ENCODE measurements around the gene HS3ST1. TPM values are rescaled to one million over a fixed set of nuclear protein-coding genes. Genes with fewer than 3 reads are reported as not detected.

The HS3ST1 gene
- total RNA-seq, 2 experiments from 2014 or later, result not detected

- no peaks in the 10 kb centered on the region for H3K4me1 Mint-ChIP-seq (ENCODE audit: low read depth)
- CTCF ChIA-PET, result no interaction called here
- no peaks in the 10 kb centered on the region for H3K36me3 Mint-ChIP-seq (ENCODE audit: low read depth)
- DNase-seq, result no peak
- intact Hi-C loops (cut with micrococcal nuclease), result no loop called here
- no peak for ATAC-seq
- TF ChIP-seq CTCF (IDR thresholded peaks at IDR 0.05), result no peak
- H3K4me3 Mint-ChIP-seq, result no peak overlapping the region
- POLR2A ChIA-PET, result no interaction called here
- H3K9me3 Mint-ChIP-seq, result no peaks in the 10 kb centered on the region
- no peak overlapping the region for H3K27ac Mint-ChIP-seq
- peaks cover 17% of the 10 kb centered on the region for H3K27me3 Mint-ChIP-seq
Measured at GRCh38 chr4:11365039-11365438, 63.7 kb downstream of the HS3ST1 start.

- POLR2A ChIA-PET, result no interaction called here
- Mint-ChIP-seq H3K4me3 (no peak overlapping the region), H3K27me3 (peaks cover 5% of the 10 kb centered on the region), H3K27ac (no peak overlapping the region), H3K36me3 (ENCODE audit: low read depth) (no peaks in the 10 kb centered on the region), H3K4me1 (ENCODE audit: low read depth) (no peaks in the 10 kb centered on the region), H3K9me3 (no peaks in the 10 kb centered on the region)
- no peak for ATAC-seq
- intact Hi-C loops (cut with micrococcal nuclease), result no loop called here
- TF ChIP-seq CTCF (IDR thresholded peaks at IDR 0.05), result no peak
- DNase-seq, result no peak
- CTCF ChIA-PET, result no interaction called here
Measured at GRCh38 chr4:11359591-11359990, 69.1 kb downstream of the HS3ST1 start.

- intact Hi-C loops (cut with micrococcal nuclease), result no loop called here
- POLR2A ChIA-PET, result no interaction called here
- no peaks in the 10 kb centered on the region for H3K9me3 Mint-ChIP-seq
- DNase-seq, result no peak
- H3K36me3 Mint-ChIP-seq (ENCODE audit: low read depth), result no peaks in the 10 kb centered on the region
- H3K4me1 Mint-ChIP-seq (ENCODE audit: low read depth), result no peaks in the 10 kb centered on the region
- no peaks in the 10 kb centered on the region for H3K27me3 Mint-ChIP-seq
- TF ChIP-seq CTCF (IDR thresholded peaks at IDR 0.05), result no peak
- CTCF ChIA-PET, result no interaction called here
- ATAC-seq, result no peak
- H3K4me3 Mint-ChIP-seq, result no peak overlapping the region
- H3K27ac Mint-ChIP-seq, result no peak overlapping the region
Measured at GRCh38 chr4:11355226-11355625, 73.5 kb downstream of the HS3ST1 start.

GRCh38 chr4:11354531-11354930 is 74.2 kb downstream of the HS3ST1 start:
- intact Hi-C loops (cut with micrococcal nuclease), result no loop called here
- ChIA-PET POLR2A (no interaction called here), CTCF (no interaction called here)
- Mint-ChIP-seq H3K27ac (no peak overlapping the region), H3K27me3 (no peaks in the 10 kb centered on the region), H3K4me3 (no peak overlapping the region), H3K4me1 (ENCODE audit: low read depth) (no peaks in the 10 kb centered on the region), H3K36me3 (ENCODE audit: low read depth) (no peaks in the 10 kb centered on the region), H3K9me3 (no peaks in the 10 kb centered on the region)
- DNase-seq (no peak), ATAC-seq (no peak)
- no peak for TF ChIP-seq CTCF (IDR thresholded peaks at IDR 0.05)

GRCh38 chr4:11348449-11349088 is 80.1 kb downstream of the HS3ST1 start:
- Mint-ChIP-seq H3K27me3 (no peaks in the 10 kb centered on the region), H3K36me3 (ENCODE audit: low read depth) (no peaks in the 10 kb centered on the region), H3K4me3 (no peak overlapping the region), H3K4me1 (ENCODE audit: low read depth) (no peaks in the 10 kb centered on the region), H3K27ac (no peak overlapping the region), H3K9me3 (no peaks in the 10 kb centered on the region)
- CTCF ChIA-PET, result no interaction called here
- intact Hi-C loops (cut with micrococcal nuclease), result no loop called here
- no peak for DNase-seq
- no peak for ATAC-seq
- POLR2A ChIA-PET, result no interaction called here
- TF ChIP-seq CTCF (IDR thresholded peaks at IDR 0.05), result no peak

All from activated CD8-positive, alpha-beta T cell treated with anti-CD3 and anti-CD28 coated beads for 36 hours (primary cell).